Naive thymus-derived CD8-positive, alpha-beta T cell (primary cell): ENCODE measurements around the gene GRID1. TPM values are rescaled to one million over a fixed set of nuclear protein-coding genes. Genes with fewer than 3 reads are reported as not detected.

Experiments used
- ATAC-seq, 2 donors: fragments of 150-1000 bp; cut with Tn5 transposase in 1 of 2; sonication (Bioruptor Pico), chemical (Tn5 transposase) in 1 of 2; 1 replicate in 1 of 2; 2 replicates in 1 of 2; pipeline ENCODE4 v1.10.0; 2021; ENCODE audit warnings: mild to moderate bottlenecking in 2 of 2, moderate library complexity in 2 of 2
- POLR2A ChIA-PET: fragments of 350-600 bp; sonication (Branson Sonifier 250); formaldehyde crosslinking; loops from one replicate; lab custom pipeline; 2021; ENCODE audit warnings: antibody characterized with exemption; lab: Charles Lee
- DNase-seq, 10 donors: peaks; one replicate each; pipeline versions ENCODE4 v3.0.0 to v3.0.0-alpha.2; 2020 to 2022
- H3K27ac Mint-ChIP-seq, 10 donors: one replicate each; pipeline ENCODE4 v1.8.0; 2020 to 2022; ENCODE audit warnings: mild to moderate bottlenecking in 10 of 10, mixed read lengths in 10 of 10, moderate library complexity in 4 of 10, inconsistent platforms in 1 of 10
- H3K27me3 Mint-ChIP-seq, 5 donors: one replicate each; pipeline ENCODE4 v1.8.0; 2021 to 2022; ENCODE audit warnings: mixed read lengths in 5 of 5
- H3K36me3 Mint-ChIP-seq, 3 donors: one replicate each; pipeline ENCODE4 v1.8.0; 2020 to 2022; ENCODE audit warnings: mixed read lengths in 3 of 3, mild to moderate bottlenecking in 2 of 3, inconsistent platforms in 1 of 3
- H3K4me1 Mint-ChIP-seq, 4 donors: one replicate each; pipeline ENCODE4 v1.8.0; 2021 to 2022; ENCODE audit warnings: mixed read lengths in 4 of 4
- H3K4me3 Mint-ChIP-seq, 10 donors: one replicate each; pipeline ENCODE4 v1.8.0; 2020 to 2022; ENCODE audit warnings: mild to moderate bottlenecking in 10 of 10, mixed read lengths in 10 of 10, moderate library complexity in 6 of 10, inconsistent platforms in 1 of 10
- H3K9me3 Mint-ChIP-seq, 9 donors: one replicate each; pipeline ENCODE4 v1.8.0; 2020 to 2022; ENCODE audit warnings: mixed read lengths in 9 of 9, mild to moderate bottlenecking in 3 of 9, inconsistent platforms in 1 of 9, moderate library complexity in 1 of 9
- polyA plus RNA-seq, 3 donors: library from polyadenylated mRNA; unstranded; fragments of 300-500 nt; fragmentation: Illumina TruSeq; gene quantifications; one replicate each; pipeline ENCODE4 v1.2.3, GENCODE V29; 2021
- total RNA-seq, 8 experiments: library from RNA in 2 of 8; stranded (reverse) in 2 of 8; gene quantifications; one replicate each; pipeline ENCODE4 v1.2.3 and lab custom pipeline; 2021 to 2026

GRID1 gene
- total and polyA plus RNA-seq, 5 experiments from 2014 or later, result not detected

DNA sequence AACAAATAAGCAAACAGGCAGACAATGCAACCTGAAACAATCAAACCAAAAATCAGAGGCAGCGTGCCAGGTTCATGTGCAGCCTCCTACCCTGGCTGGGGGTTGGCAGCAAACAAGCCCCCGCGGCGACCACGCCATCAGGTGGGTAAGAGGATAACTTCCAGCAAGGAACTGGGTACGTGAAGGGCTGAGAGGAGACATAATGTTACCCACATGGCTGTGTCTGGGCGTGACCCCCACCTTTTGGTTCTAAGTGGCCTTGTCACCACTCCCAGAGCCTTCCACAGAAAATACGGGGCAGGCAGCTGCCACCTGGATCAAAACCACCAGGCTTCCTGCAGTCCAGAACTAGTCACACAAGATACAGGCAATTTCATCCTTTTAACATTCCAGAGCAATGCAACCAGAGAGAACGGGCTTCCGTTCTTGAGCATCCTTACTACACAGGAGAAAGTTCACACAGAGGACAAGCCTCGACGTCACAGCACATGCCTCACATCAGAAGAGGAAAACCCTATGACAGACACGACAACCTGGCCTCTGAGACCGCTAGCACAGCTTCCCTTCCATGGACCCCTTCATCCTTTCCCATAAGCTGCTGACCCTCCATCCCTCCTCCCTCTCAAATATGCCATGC, 171.0 kb downstream of the GRID1 start:
- no peak for DNase-seq
- H3K36me3 Mint-ChIP-seq, result no peaks in the 10 kb centered on the region
- peaks cover 5 to 44% (median 13%) of the 10 kb centered on the region in 5 donors for H3K27me3 Mint-ChIP-seq
- POLR2A ChIA-PET, result no interaction called here
- ATAC-seq, result no peak
- peaks cover 0 to 2% (median 0%) of the 10 kb centered on the region in 4 donors for H3K4me1 Mint-ChIP-seq
- no peaks in the 10 kb centered on the region for H3K9me3 Mint-ChIP-seq
- no peak overlapping the region for H3K27ac Mint-ChIP-seq
- H3K4me3 Mint-ChIP-seq, result no peak overlapping the region

DNA sequence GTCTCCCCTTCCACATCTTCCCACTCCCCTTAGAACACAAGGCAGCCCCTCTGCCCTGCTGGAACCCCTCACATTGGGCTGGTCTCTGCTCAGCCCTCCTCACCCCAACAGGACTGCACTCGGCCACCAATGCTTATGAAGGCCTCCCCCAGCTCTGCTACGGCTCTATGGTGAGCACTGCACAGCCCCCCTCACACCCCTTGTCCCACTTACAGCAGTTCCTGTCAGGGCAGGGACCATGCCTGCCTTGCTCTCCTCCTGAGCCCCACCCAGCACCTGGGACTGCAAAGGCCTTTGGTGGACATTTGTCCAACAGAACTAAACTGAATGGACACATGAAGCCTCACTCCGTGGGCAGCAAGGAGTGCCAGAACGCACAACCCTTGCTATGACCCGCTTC, 171.9 kb downstream of the GRID1 start:
- Mint-ChIP-seq H3K27ac (no peak overlapping the region), H3K4me1 (peaks cover 0 to 2% (median 0%) of the 10 kb centered on the region in 4 donors), H3K27me3 (peaks cover 10 to 44% (median 17%) of the 10 kb centered on the region in 5 donors), H3K9me3 (no peaks in the 10 kb centered on the region), H3K4me3 (no peak overlapping the region), H3K36me3 (no peaks in the 10 kb centered on the region)
- ATAC-seq (no peak), DNase-seq (no peak)
- POLR2A ChIA-PET, result no interaction called here

DNA sequence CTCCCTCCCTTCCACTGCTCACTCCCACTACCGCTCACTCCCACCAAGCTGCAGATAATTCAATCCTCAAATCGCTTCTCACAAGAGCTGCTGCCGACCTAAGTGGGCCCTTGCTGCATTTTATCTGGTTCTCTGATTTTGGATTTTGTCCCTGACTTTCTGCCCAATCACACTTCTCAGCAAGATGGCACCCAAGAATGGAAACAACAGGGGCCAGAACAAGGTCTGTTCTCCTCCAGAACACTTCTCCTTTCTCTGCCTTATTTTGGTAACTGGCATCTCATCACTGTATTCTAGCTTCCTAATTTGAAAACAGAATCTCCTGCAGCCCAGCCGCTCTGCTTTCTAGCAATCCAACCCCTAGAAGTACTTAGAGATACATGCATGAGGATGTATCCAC, 172.8 kb downstream of the GRID1 start:
- Mint-ChIP-seq H3K27me3 (peaks cover 11 to 52% (median 19%) of the 10 kb centered on the region in 5 donors), H3K4me1 (peaks cover 0 to 2% (median 0%) of the 10 kb centered on the region in 4 donors), H3K9me3 (no peaks in the 10 kb centered on the region), H3K4me3 (no peak overlapping the region), H3K27ac (no peak overlapping the region), H3K36me3 (no peaks in the 10 kb centered on the region)
- no peak for DNase-seq
- POLR2A ChIA-PET, result no interaction called here
- no peak for ATAC-seq

DNA sequence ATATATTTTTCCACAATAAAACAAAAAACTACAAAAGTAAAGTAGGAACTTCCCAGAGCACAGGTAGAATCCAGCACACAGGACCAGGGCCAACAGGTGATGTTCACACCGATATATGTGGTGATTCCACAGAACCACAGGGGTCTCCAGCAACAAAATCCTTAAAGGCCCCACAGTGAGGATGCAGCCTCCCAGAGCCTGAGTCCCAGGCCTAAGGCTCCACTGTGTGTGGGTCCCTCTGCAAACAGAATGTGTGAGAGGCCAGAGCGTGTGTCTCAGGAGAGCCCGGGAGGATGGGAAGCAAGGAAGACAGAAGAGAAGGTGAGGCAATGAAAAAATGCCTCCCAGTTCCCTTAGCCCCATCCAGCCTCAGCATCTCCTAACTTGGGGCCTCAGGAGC, 173.9 kb downstream of the GRID1 start:
- no peaks in the 10 kb centered on the region for H3K9me3 Mint-ChIP-seq
- peaks cover 0 to 2% (median 0%) of the 10 kb centered on the region in 4 donors for H3K4me1 Mint-ChIP-seq
- no peak for DNase-seq
- H3K27ac Mint-ChIP-seq, result no peak overlapping the region
- no peak overlapping the region for H3K4me3 Mint-ChIP-seq
- ATAC-seq, result no peak
- H3K36me3 Mint-ChIP-seq, result no peaks in the 10 kb centered on the region
- H3K27me3 Mint-ChIP-seq, result peaks cover 11 to 56% (median 19%) of the 10 kb centered on the region in 5 donors
- POLR2A ChIA-PET, result no interaction called here

DNA sequence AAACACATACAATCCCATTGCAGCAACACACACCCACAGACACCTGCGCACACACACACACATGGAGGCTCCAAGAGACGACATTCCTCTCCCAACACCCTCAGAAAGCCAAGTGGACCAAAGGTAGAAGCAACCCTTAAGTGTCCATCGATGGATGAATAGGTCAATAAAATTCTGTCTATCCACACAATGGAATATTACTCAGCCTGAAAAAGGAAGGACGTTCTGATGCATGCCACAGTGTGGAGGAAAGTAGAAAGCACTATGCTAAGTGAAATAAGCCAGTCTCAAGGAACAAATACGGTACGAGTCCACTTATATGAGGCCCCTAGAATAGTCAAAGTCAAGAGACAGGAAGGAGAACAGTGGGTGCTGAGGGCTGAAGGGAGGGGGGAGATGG, 174.4 kb downstream of the GRID1 start:
- H3K27me3 Mint-ChIP-seq, result peaks cover 10 to 56% (median 19%) of the 10 kb centered on the region in 5 donors
- H3K4me3 Mint-ChIP-seq, result no peak overlapping the region
- no peak for DNase-seq
- H3K4me1 Mint-ChIP-seq, result peaks cover 0 to 2% (median 0%) of the 10 kb centered on the region in 4 donors
- H3K9me3 Mint-ChIP-seq, result no peaks in the 10 kb centered on the region
- no peak overlapping the region for H3K27ac Mint-ChIP-seq
- POLR2A ChIA-PET, result no interaction called here
- H3K36me3 Mint-ChIP-seq, result no peaks in the 10 kb centered on the region
- no peak for ATAC-seq

DNA sequence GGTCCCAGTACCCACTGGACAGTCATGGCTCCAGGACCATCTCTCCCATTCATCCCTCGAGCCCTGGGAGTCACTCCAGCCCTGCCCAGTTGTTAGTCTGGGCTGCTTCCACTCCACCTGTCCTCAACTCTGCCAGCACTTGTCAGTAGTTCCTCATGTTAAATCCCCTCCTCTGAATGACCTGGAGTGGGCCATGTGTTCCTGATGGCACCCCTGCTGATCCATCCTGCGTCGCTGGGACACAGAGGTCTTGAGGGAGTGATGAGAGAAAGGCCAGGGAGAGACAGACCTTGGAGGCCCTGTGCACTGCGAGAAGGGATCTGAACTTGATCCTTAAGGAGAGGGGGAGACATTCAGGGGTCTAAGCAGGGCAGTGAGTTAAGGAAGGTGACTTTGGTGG, 174.9 kb downstream of the GRID1 start:
- DNase-seq, result no peak
- Mint-ChIP-seq H3K27me3 (peaks cover 8 to 56% (median 19%) of the 10 kb centered on the region in 5 donors), H3K9me3 (no peaks in the 10 kb centered on the region), H3K36me3 (no peaks in the 10 kb centered on the region), H3K4me1 (no peaks in the 10 kb centered on the region), H3K27ac (no peak overlapping the region), H3K4me3 (no peak overlapping the region)
- ATAC-seq, result no peak
- POLR2A ChIA-PET, result no interaction called here

DNA sequence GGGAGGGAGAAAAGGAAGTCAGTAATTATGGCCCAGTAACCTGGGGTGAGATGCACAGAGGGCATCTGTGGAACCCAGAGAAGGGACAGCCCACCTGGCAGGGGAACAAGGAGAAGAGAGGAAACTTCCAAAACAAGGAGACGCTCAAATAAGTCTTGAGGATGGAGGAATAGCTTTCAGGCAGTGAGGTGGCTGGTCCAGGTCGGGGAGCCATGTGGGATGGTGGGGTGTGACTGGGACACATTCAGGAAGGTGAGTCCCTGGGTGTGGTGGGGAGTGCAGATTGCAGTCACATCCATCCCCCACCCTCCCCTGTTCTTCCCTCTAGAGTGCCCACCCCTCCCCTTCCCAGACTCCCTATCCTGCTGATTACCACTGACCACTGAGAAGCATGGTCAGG, 175.4 kb downstream of the GRID1 start:
- H3K27ac Mint-ChIP-seq, result no peak overlapping the region
- DNase-seq (no peak), ATAC-seq (no peak)
- no peaks in the 10 kb centered on the region for H3K4me1 Mint-ChIP-seq
- peaks cover 0 to 2% (median 0%) of the 10 kb centered on the region in 9 donors for H3K9me3 Mint-ChIP-seq
- POLR2A ChIA-PET, result no interaction called here
- H3K27me3 Mint-ChIP-seq, result peaks cover 10 to 56% (median 19%) of the 10 kb centered on the region in 5 donors
- H3K4me3 Mint-ChIP-seq, result no peak overlapping the region
- no peaks in the 10 kb centered on the region for H3K36me3 Mint-ChIP-seq

DNA sequence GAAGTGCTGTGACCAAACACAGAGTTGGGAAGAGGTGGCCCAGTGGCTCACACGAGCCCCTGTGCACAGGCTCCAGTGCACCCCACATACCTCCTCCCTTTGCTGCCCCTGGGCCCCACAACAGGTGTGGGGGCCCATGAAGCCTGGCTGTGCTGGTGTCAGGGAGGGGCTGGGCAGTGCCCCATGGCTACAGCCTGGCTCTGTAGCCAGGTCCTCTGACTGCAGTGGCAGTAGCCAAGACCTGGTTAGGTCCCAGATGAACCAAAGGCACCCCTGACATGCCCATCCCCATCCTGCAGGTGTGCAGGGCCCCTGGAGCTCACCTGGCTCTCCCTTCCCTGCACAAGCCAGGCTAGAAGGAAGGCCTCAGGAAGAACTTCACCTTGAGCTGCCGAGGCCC, 176.3 kb downstream of the GRID1 start:
- no peak for DNase-seq
- no peak overlapping the region for H3K4me3 Mint-ChIP-seq
- no peak for ATAC-seq
- POLR2A ChIA-PET, result no interaction called here
- no peaks in the 10 kb centered on the region for H3K36me3 Mint-ChIP-seq
- peaks cover 10 to 56% (median 19%) of the 10 kb centered on the region in 5 donors for H3K27me3 Mint-ChIP-seq
- H3K27ac Mint-ChIP-seq, result no peak overlapping the region
- H3K9me3 Mint-ChIP-seq, result peaks cover 0 to 4% (median 0%) of the 10 kb centered on the region in 9 donors
- H3K4me1 Mint-ChIP-seq, result no peaks in the 10 kb centered on the region

DNA sequence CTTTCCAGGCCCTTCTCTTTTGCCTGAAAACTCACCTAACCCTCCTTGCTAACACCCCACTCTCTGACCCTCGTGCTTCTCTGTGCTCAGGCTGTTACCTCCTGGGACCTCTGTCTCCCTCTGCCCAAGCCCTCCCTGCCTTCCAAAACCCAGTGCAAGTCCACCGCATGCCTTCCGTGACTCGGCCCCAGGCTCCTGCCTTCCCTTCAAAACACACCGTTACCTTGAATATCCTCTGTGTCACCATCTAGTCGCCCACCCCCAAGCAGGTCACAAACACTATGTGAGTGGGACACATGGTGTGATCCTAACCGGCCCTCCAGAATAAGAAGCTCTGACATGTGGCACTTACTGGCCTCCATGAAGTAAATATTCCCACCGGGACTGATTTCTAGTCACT, 176.7 kb downstream of the GRID1 start:
- Mint-ChIP-seq H3K36me3 (no peaks in the 10 kb centered on the region), H3K4me1 (no peaks in the 10 kb centered on the region), H3K27ac (no peak overlapping the region), H3K4me3 (no peak overlapping the region), H3K9me3 (peaks cover 0 to 4% (median 0%) of the 10 kb centered on the region in 9 donors), H3K27me3 (peaks cover 10 to 55% (median 19%) of the 10 kb centered on the region in 5 donors)
- DNase-seq (no peak), ATAC-seq (no peak)
- POLR2A ChIA-PET, result no interaction called here

DNA sequence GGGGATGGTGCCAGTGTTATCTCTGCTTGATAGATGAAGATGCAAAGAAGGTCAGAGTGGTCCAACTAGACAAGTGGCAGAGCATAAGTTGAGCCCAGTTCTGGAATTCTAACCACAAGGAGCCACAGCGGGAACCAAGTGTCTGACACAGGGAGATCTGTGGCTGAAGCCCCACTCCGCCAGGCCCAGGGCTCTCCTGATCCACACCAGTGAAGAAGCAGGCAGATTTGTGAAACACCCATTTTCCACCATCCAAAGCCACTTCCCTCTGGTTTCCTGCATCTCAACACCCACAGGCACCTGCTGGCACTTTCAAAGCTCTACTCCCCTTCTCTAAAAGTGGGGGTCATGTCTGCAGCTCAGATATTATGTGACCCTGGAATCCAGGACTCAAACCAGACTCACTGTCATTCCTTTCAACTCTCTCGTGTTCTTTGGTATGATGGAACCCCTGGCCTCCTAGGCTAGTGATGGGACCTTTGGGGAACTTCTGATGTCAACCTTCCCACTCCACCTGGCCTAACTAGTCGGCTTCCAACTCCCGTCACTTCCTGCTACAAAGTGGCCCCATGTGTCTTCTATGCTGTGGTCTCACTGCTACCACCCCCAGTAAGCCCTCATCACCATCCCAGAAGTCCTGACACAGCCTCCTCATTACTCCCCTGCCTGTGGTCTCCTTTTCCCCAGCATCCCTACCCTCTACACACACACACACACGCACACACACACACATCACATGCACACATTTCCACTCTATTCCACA, 177.6 kb downstream of the GRID1 start:
- Mint-ChIP-seq H3K4me1 (no peaks in the 10 kb centered on the region), H3K27ac (no peak overlapping the region), H3K36me3 (no peaks in the 10 kb centered on the region), H3K9me3 (peaks cover 0 to 4% (median 0%) of the 10 kb centered on the region in 9 donors), H3K27me3 (peaks cover 10 to 46% (median 19%) of the 10 kb centered on the region in 5 donors), H3K4me3 (no peak overlapping the region)
- no peak for ATAC-seq
- POLR2A ChIA-PET, result no interaction called here
- no peak for DNase-seq

DNA sequence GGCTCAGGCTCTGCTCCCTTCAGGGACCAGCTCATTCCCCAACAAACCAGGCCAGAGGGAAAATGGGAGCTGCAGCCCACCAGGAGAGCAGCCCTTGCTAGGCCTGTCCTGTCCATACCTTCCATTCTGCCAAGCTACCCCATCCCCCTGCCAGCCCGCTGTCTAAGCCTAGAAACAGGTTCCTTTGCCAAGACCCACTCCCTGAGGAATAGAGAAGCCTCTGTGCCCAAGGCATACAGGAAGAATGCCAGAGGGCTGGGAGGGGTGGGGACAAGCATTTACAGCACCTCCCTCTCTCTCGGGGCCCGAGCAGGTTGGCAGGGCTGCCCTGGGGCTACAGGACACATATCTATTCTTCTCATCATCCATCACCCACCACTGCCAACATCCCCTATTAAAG, 178.3 kb downstream of the GRID1 start:
- DNase-seq (no peak), ATAC-seq (no peak)
- POLR2A ChIA-PET, result no interaction called here
- H3K27me3 Mint-ChIP-seq, result peaks cover 10 to 43% (median 19%) of the 10 kb centered on the region in 5 donors
- peaks cover 0 to 4% (median 0%) of the 10 kb centered on the region in 9 donors for H3K9me3 Mint-ChIP-seq
- no peak overlapping the region for H3K27ac Mint-ChIP-seq
- H3K4me1 Mint-ChIP-seq, result no peaks in the 10 kb centered on the region
- H3K4me3 Mint-ChIP-seq, result no peak overlapping the region
- H3K36me3 Mint-ChIP-seq, result no peaks in the 10 kb centered on the region

DNA sequence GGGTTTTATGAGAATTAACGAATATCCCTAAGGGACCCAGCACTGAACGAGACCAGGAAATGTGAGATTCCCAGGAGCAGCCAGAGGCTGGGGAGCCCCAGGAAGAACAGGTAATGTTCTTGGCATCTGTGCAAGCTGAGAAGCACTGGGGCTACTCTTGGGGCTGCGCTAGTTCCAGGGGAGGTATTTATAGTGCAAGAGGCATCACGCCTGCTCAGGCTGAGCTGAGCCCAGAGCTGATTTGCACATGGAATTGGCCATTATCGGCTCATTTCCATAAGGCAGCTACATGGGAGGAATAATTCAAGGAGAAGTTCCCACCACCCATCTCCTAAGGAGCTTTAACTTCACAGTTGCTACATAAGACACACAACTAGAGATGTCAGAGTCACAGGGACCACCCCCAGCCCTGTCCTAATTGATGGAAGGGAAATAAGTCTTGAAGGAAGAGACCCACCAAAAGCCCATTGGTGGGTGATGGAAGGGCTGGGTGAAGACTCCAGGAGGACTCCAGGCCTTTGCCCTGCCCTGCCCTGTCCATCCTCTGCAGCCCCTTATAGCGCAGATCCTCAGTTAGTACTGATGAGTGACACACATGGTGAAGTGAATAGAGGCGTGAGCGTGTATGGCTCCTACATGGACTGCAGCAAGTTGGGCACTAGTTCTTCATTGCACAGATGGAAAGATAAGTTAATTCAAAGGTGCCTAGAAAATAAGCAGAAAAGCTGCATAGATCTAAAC, 178.9 kb downstream of the GRID1 start:
- no peaks in the 10 kb centered on the region for H3K36me3 Mint-ChIP-seq
- no peaks in the 10 kb centered on the region for H3K4me1 Mint-ChIP-seq
- no peak for ATAC-seq
- H3K9me3 Mint-ChIP-seq, result peaks cover 0 to 4% (median 0%) of the 10 kb centered on the region in 9 donors
- DNase-seq, result no peak
- peaks cover 10 to 42% (median 19%) of the 10 kb centered on the region in 5 donors for H3K27me3 Mint-ChIP-seq
- no peak overlapping the region for H3K4me3 Mint-ChIP-seq
- POLR2A ChIA-PET, result no interaction called here
- no peak overlapping the region for H3K27ac Mint-ChIP-seq

DNA sequence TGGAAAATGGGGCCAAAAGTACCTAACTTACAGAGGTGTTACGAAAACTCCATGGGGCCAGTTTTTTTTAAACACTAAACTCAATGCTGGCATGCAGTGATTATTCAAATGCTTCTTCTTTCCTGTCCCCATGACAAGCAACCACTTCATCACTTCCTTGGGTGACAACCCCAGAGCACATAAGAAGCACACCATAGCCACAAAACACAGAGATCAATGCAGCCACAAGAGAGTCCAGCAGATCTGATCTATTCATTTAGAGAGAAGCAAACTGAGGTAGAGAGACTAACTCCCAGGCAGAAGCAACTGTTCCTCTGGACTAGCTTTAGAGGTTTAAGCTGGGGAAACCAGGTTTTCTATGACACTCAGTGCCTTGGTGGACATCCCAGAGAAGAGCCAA, 180.0 kb downstream of the GRID1 start:
- H3K9me3 Mint-ChIP-seq, result peaks cover 0 to 4% (median 0%) of the 10 kb centered on the region in 9 donors
- no peaks in the 10 kb centered on the region for H3K36me3 Mint-ChIP-seq
- no peaks in the 10 kb centered on the region for H3K4me1 Mint-ChIP-seq
- no peak for DNase-seq
- H3K27me3 Mint-ChIP-seq, result peaks cover 8 to 32% (median 11%) of the 10 kb centered on the region in 5 donors
- no peak for ATAC-seq
- H3K4me3 Mint-ChIP-seq, result no peak overlapping the region
- POLR2A ChIA-PET, result no interaction called here
- no peak overlapping the region for H3K27ac Mint-ChIP-seq
